SK-N-SH (cell line): ENCODE data around the gene MMADHC. TPM values are rescaled to one million over a fixed set of nuclear protein-coding genes. Genes with fewer than 3 reads are reported as not detected.
"Not testable (repeated sequence)": the region's sequence is repeated elsewhere in the genome, so short reads cannot be mapped to it uniquely, and the experiment has no call there.

Source experiments
- CTCF ChIA-PET: fragments of 300-600, 350-600 bp; formaldehyde crosslinking; extraction: SDS; loops from one replicate; lab custom pipeline; 2021; lab: Yijun Ruan, JAX
- POLR2A ChIA-PET: fragments of 350-600 bp; sonication (Branson Sonifier 250); formaldehyde crosslinking; extraction: SDS; loops from one replicate; lab custom pipeline; 2020; ENCODE audit warnings: antibody characterized with exemption, inconsistent platforms; lab: Yijun Ruan, JAX
- DNase-seq: peaks from one replicate; pipeline ENCODE4 v3.0.0; 2012
- H2AFZ ChIP-seq: fragments of 200-600 bp; sonication (generic); 2 replicates; pipeline ENCODE4 v1.8.1; 2016; ENCODE audit warnings: antibody characterized with exemption, mild to moderate bottlenecking, low read depth
- H3F3A ChIP-seq: fragments of 200-600 bp; sonication (generic); replicated peaks from 2 replicates; pipeline ENCODE3; 2016; ENCODE audit warnings: antibody characterized with exemption, mild to moderate bottlenecking; ENCODE audit not compliant: insufficient read depth
- H3K27ac ChIP-seq, 2 experiments: fragments of 200-500 bp in 1 of 2; fragments of 200-600 bp in 1 of 2; sonication (Bioruptor generic) in 1 of 2; sonication (generic), shearing (Covaris generic) in 1 of 2; 2 replicates each; pipeline versions ENCODE4 v1.5.1 to v1.6.1; 2014 to 2016; ENCODE audit warnings: low read depth in 2 of 2, inconsistent platforms in 1 of 2, low read length in 1 of 2, mild to moderate bottlenecking in 1 of 2, mixed read lengths in 1 of 2
- H3K27me3 ChIP-seq: fragments of 200-600 bp; sonication (generic), shearing (Covaris generic); 2 replicates; pipeline ENCODE4 v1.6.1; 2016; ENCODE audit warnings: mixed run types; ENCODE audit not compliant: insufficient read depth
- H3K36me3 ChIP-seq, 2 experiments: fragments of 200-500 bp in 1 of 2; fragments of 200-600 bp in 1 of 2; sonication (Bioruptor generic) in 1 of 2; sonication (generic) in 1 of 2; replicated peaks in 1 of 2; 2 replicates each; pipeline versions ENCODE3 to v1.5.1; 2014 to 2016; ENCODE audit warnings: low read length in 1 of 2, mild to moderate bottlenecking in 1 of 2; ENCODE audit not compliant: insufficient read depth in 2 of 2, control insufficient read depth in 1 of 2
- H3K4me1 ChIP-seq, 2 experiments: fragments of 200-500 bp in 1 of 2; fragments of 200-600 bp in 1 of 2; sonication (Bioruptor generic) in 1 of 2; sonication (generic), shearing (Covaris generic) in 1 of 2; 2 replicates each; pipeline versions ENCODE4 v1.5.1 to v1.6.1; 2014 to 2016; ENCODE audit warnings: low read depth in 1 of 2, low read length in 1 of 2, mixed run types in 1 of 2; ENCODE audit not compliant: insufficient read depth in 2 of 2, control insufficient read depth in 1 of 2
- H3K4me2 ChIP-seq: fragments of 200-600 bp; sonication (generic), shearing (Covaris generic); 2 replicates; pipeline ENCODE4 v1.6.1; 2017; ENCODE audit warnings: mixed run types
- H3K4me3 ChIP-seq, 2 experiments: fragments of 200-500 bp in 1 of 2; fragments of 200-600 bp in 1 of 2; sonication (Bioruptor generic) in 1 of 2; sonication (generic), shearing (Covaris generic) in 1 of 2; 2 replicates each; pipeline versions ENCODE4 v1.5.1 to v1.8.1; 2014 to 2016; ENCODE audit warnings: low read depth in 2 of 2, inconsistent platforms in 1 of 2, low read length in 1 of 2, mild to moderate bottlenecking in 1 of 2, mixed read lengths in 1 of 2, moderate library complexity in 1 of 2
- H3K79me2 ChIP-seq: fragments of 200-600 bp; sonication (generic); 2 replicates; pipeline ENCODE4 v1.8.1; 2017; ENCODE audit warnings: mild to moderate bottlenecking; ENCODE audit not compliant: insufficient read depth
- H3K9ac ChIP-seq: fragments of 200-600 bp; sonication (generic); 2 replicates; pipeline ENCODE4 v1.6.1; 2017; ENCODE audit warnings: mixed run types
- H3K9me2 ChIP-seq: fragments of 200-600 bp; sonication (generic); 2 replicates; pipeline ENCODE4 v1.6.1; 2017; ENCODE audit warnings: mixed run types
- H3K9me3 ChIP-seq: fragments of 200-600 bp; sonication (generic); 2 replicates; pipeline ENCODE4 v1.6.1; 2017; ENCODE audit warnings: mixed run types, mild to moderate bottlenecking, moderate library complexity
- H4K20me1 ChIP-seq: fragments of 200-600 bp; sonication (generic); 2 replicates; pipeline ENCODE4 v1.6.1; 2017; ENCODE audit warnings: mild to moderate bottlenecking, mixed run types; ENCODE audit not compliant: insufficient read depth
- ELF1 ChIP-seq: IDR thresholded peaks from 2 replicates; pipeline ENCODE4 v1.4.0; 2012
- EP300 ChIP-seq, 2 experiments: IDR thresholded peaks; 2 replicates each; pipeline versions ENCODE4 v1.4.0 to v1.6.1; 2012; ENCODE audit warnings: borderline replicate concordance in 1 of 2, low read depth in 1 of 2, low read length in 1 of 2
- FOSL2 ChIP-seq: IDR thresholded peaks from 2 replicates; pipeline ENCODE4 v1.4.0; 2012; ENCODE audit warnings: low read depth, mild to moderate bottlenecking, moderate library complexity, borderline replicate concordance
- GATA2 ChIP-seq: sonication (generic); formaldehyde crosslinking; IDR thresholded peaks from 2 replicates; pipeline ENCODE4 v1.5.0; 2020; ENCODE audit warnings: mild to moderate bottlenecking, missing genetic modification reagents
- NFIC ChIP-seq: IDR thresholded peaks from 2 replicates; pipeline ENCODE4 v1.4.0; 2012; ENCODE audit warnings: borderline replicate concordance
- PBX3 ChIP-seq: IDR thresholded peaks from 2 replicates; pipeline ENCODE4; 2012
- POLR2AphosphoS5 ChIP-seq: IDR thresholded peaks from 2 replicates; pipeline ENCODE4 v1.6.1; 2012; ENCODE audit warnings: low read depth, low read length
- TAF1 ChIP-seq: IDR thresholded peaks from 2 replicates; pipeline ENCODE4 v1.6.1; 2012; ENCODE audit warnings: low read depth, mild to moderate bottlenecking, low read length, moderate library complexity, borderline replicate concordance
- TCF12 ChIP-seq: IDR thresholded peaks from 2 replicates; pipeline ENCODE4 v1.4.0; 2012
- ZBTB33 ChIP-seq: IDR thresholded peaks from 2 replicates; pipeline ENCODE4 v1.4.0; 2012; ENCODE audit warnings: low read depth, borderline replicate concordance
- WGBS: methylation state at CpG from one replicate; pipeline ENCODE4 v1.1.6; 2017; ENCODE audit warnings: low lambda C conversion rate; 5-methylcytosine and 5-hydroxymethylcytosine counted together
- polyA plus RNA-seq, 3 experiments: library from polyadenylated mRNA; depleted of rRNA; stranded (reverse); fragments of >200 nt; gene quantifications; 2 replicates each; pipeline ENCODE4 v1.2.3, GENCODE V29; 2012
- TF ChIP-seq, protein P1 (sequence below): fragments of 200-600 bp; sonication (generic); IDR thresholded peaks from 2 replicates; pipeline ENCODE4 v1.6.1; 2017; ENCODE audit warnings: antibody characterized with exemption, mild to moderate bottlenecking, moderate library complexity
- TF ChIP-seq, protein P2 (sequence below): IDR thresholded peaks from 2 replicates; pipeline ENCODE4 v1.4.0; 2012; ENCODE audit warnings: low read depth

The MMADHC gene
- polyA plus RNA-seq, 1 of the 3 experiments (the other 2 are of a cell fraction): 40.4 TPM

GRCh38 chr2:149565625-149566024 lies 21.9 kb downstream of the MMADHC start:
- H3K9me2 ChIP-seq, POLR2A ChIA-PET, H3K79me2 ChIP-seq, H2AFZ ChIP-seq, H3K9me3 ChIP-seq, H3K27me3 ChIP-seq, DNase-seq, H4K20me1 ChIP-seq, H3K4me3 ChIP-seq, H3K4me2 ChIP-seq, H3K4me1 ChIP-seq, H3K9ac ChIP-seq, H3K27ac ChIP-seq: not testable (repeated sequence)
- peaks cover 43% of the 10 kb centered on the region for H3F3A ChIP-seq
- CTCF ChIA-PET: interaction anchor here (1.0 to 1.5 kb wide), 2 partner anchors 8 to 549 kb away, joined by 4 read pairs; no protein-coding TSS in a partner anchor
- H3K36me3 ChIP-seq: peaks cover 47 to 48% of the 10 kb centered on the region in 2 experiments
- 97% methylated on average over 9 of the region's 9 CpGs for WGBS

DNA sequence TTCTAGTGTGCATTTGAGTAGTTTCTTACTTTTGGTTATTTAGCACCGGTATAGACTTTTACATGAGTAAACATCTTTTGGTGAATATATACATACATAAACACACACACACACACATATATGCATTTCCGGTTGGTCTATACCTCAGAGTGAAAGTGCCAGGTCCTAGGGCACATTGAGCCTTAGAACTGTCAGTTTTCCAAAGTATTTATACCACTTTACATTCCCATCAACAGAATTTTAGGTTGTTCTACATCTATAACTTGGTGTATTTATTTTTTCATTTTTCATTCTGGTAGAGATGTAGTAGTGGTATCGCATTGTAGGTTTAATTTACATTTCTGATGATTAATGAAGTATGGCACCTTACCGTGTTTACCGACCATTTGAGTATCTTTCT lies 22.6 kb downstream of the MMADHC start:
- Histone ChIP-seq H3K27ac (peak overlapping the region in 1 of 2 experiments; percentile 67; a peak in 1 of 4 replicates), H3K4me2 (no peak overlapping the region), H3K27me3 (no peaks in the 10 kb centered on the region), H3K9me3 (no peaks in the 10 kb centered on the region), H3K79me2 (no peaks in the 10 kb centered on the region), H3K36me3 (peaks cover 40 to 42% of the 10 kb centered on the region in 2 experiments), H3K9ac (no peak overlapping the region), H3K9me2 (no peaks in the 10 kb centered on the region), H3K4me3 (no peak overlapping the region), H2AFZ (no peak overlapping the region), H4K20me1 (no peaks in the 10 kb centered on the region), H3K4me1 (no peaks in the 10 kb centered on the region; a peak in 1 of 4 replicates), H3F3A (peaks cover 43% of the 10 kb centered on the region)
- CTCF ChIA-PET: interaction anchor here (1.0 to 1.5 kb wide), 2 partner anchors 9 to 548 kb away, joined by 4 read pairs; no protein-coding TSS in a partner anchor
- TF ChIP-seq, protein P1, sequence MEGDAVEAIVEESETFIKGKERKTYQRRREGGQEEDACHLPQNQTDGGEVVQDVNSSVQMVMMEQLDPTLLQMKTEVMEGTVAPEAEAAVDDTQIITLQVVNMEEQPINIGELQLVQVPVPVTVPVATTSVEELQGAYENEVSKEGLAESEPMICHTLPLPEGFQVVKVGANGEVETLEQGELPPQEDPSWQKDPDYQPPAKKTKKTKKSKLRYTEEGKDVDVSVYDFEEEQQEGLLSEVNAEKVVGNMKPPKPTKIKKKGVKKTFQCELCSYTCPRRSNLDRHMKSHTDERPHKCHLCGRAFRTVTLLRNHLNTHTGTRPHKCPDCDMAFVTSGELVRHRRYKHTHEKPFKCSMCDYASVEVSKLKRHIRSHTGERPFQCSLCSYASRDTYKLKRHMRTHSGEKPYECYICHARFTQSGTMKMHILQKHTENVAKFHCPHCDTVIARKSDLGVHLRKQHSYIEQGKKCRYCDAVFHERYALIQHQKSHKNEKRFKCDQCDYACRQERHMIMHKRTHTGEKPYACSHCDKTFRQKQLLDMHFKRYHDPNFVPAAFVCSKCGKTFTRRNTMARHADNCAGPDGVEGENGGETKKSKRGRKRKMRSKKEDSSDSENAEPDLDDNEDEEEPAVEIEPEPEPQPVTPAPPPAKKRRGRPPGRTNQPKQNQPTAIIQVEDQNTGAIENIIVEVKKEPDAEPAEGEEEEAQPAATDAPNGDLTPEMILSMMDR: no peak
- TF ChIP-seq EP300 (IDR thresholded peaks at IDR 0.05; ENCODE audit: borderline replicate concordance in 1 of 2, low read depth in 1 of 2, low read length in 1 of 2): no peak
- TF ChIP-seq, protein P2, sequence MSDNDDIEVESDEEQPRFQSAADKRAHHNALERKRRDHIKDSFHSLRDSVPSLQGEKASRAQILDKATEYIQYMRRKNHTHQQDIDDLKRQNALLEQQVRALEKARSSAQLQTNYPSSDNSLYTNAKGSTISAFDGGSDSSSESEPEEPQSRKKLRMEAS: no peak
- TF ChIP-seq GATA2 (CRISPR knock-in tag): no peak
- TF ChIP-seq FOSL2: no peak
- no peak for TF ChIP-seq ZBTB33
- TF ChIP-seq POLR2AphosphoS5: no peak
- TF ChIP-seq TAF1: no peak
- TF ChIP-seq ELF1: no peak
- TF ChIP-seq TCF12: no peak
- no peak for TF ChIP-seq PBX3
- no peak for TF ChIP-seq NFIC
- POLR2A ChIA-PET: no interaction called here
- DNase-seq: no peak
- WGBS: 95% methylated on average over 5 of the region's 5 CpGs
